HepG2 (cell line): ENCODE results near the gene EVI5. TPM values are rescaled to one million over a fixed set of nuclear protein-coding genes. Genes with fewer than 3 reads are reported as not detected.

Experiments
- AFF4 ChIP-seq: sonication (generic); formaldehyde crosslinking; IDR thresholded peaks from 2 replicates; pipeline ENCODE4 v1.4.0; 2020; ENCODE audit warnings: missing genetic modification reagents
- ARHGAP35 ChIP-seq: sonication (generic); formaldehyde crosslinking; IDR thresholded peaks from 2 replicates; pipeline ENCODE4 v1.9.0; 2022; ENCODE audit warnings: mild to moderate bottlenecking, inconsistent platforms, moderate library complexity, missing genetic modification reagents, borderline replicate concordance
- CHCHD3 ChIP-seq: sonication (generic); formaldehyde crosslinking; IDR thresholded peaks from 2 replicates; pipeline ENCODE4 v1.8.0; 2022; ENCODE audit warnings: mild to moderate bottlenecking, missing genetic modification reagents, moderate library complexity
- EED ChIP-seq: sonication (generic); formaldehyde crosslinking; IDR thresholded peaks from 2 replicates; pipeline ENCODE4 v1.5.0; 2020; ENCODE audit warnings: mild to moderate bottlenecking, missing genetic modification reagents
- EP300 ChIP-seq, 3 experiments: sonication (generic) in 1 of 3; formaldehyde crosslinking in 1 of 3; IDR thresholded peaks; 2 replicates each; pipeline versions ENCODE4 v1.5.1 to v1.6.1; 2011 to 2020; ENCODE audit warnings: low read depth in 2 of 3, low read length in 2 of 3, borderline replicate concordance in 1 of 3, improper control_type of control experiment in 1 of 3, mild to moderate bottlenecking in 1 of 3, missing genetic modification reagents in 1 of 3, moderate library complexity in 1 of 3
- FLYWCH1 ChIP-seq: sonication (generic); formaldehyde crosslinking; IDR thresholded peaks from 2 replicates; pipeline ENCODE4 v1.8.1; 2023; ENCODE audit warnings: mild to moderate bottlenecking, missing genetic modification reagents
- KAT8 ChIP-seq: IDR thresholded peaks from 2 replicates; pipeline ENCODE4 v1.6.1; 2016; ENCODE audit warnings: missing genetic modification reagents, missing compliant biosample characterization
- KLF13 ChIP-seq: sonication (generic); formaldehyde crosslinking; IDR thresholded peaks from 2 replicates; pipeline ENCODE4 v1.4.0; 2020; ENCODE audit warnings: mild to moderate bottlenecking, missing genetic modification reagents
- NBN ChIP-seq: fragments of 450-650 bp; conservative IDR thresholded peaks from 2 replicates; pipeline ENCODE4 v1.6.1; 2017
- NR2F1 ChIP-seq, 2 experiments: fragments of 450-650 bp in 1 of 2; formaldehyde crosslinking in 1 of 2; IDR thresholded peaks; 2 replicates each; pipeline versions ENCODE4 v1.5.0 to v1.6.1; 2016 to 2020; ENCODE audit warnings: mild to moderate bottlenecking in 1 of 2, missing compliant biosample characterization in 1 of 2, missing genetic modification reagents in 1 of 2, moderate library complexity in 1 of 2
- NRL ChIP-seq: sonication (generic); formaldehyde crosslinking; IDR thresholded peaks from 2 replicates; pipeline ENCODE4 v1.5.0; 2020; ENCODE audit warnings: missing genetic modification reagents, mild to moderate bottlenecking, moderate library complexity, borderline replicate concordance
- RFX1 ChIP-seq: fragments of 450-650 bp; IDR thresholded peaks from 2 replicates; pipeline ENCODE4 v1.6.1; 2017
- RXRA ChIP-seq: sonication (generic); formaldehyde crosslinking; IDR thresholded peaks from 2 replicates; pipeline ENCODE4 v1.5.1; 2020; ENCODE audit warnings: missing genetic modification reagents
- SMC3 ChIP-seq: IDR thresholded peaks from 2 replicates; pipeline ENCODE4 v1.6.1; 2011; ENCODE audit warnings: low read length, improper control_type of control experiment
- SP5 ChIP-seq: IDR thresholded peaks from 2 replicates; pipeline ENCODE4 v1.6.1; 2016; ENCODE audit warnings: low read depth, borderline replicate concordance
- ZBTB8A ChIP-seq: sonication (generic); formaldehyde crosslinking; IDR thresholded peaks from 2 replicates; pipeline ENCODE4 v1.4.0; 2020; ENCODE audit warnings: mild to moderate bottlenecking, low read depth, missing genetic modification reagents, borderline replicate concordance
- ZNF160 ChIP-seq: sonication (generic); formaldehyde crosslinking; IDR thresholded peaks from 2 replicates; pipeline ENCODE4 v1.8.0; 2022; ENCODE audit warnings: mild to moderate bottlenecking, inconsistent platforms, missing genetic modification reagents
- ZNF17 ChIP-seq: sonication (generic); formaldehyde crosslinking; IDR thresholded peaks from 2 replicates; pipeline ENCODE4 v1.5.0; 2020; ENCODE audit warnings: mild to moderate bottlenecking, missing genetic modification reagents
- ZNF276 ChIP-seq: sonication (generic); formaldehyde crosslinking; IDR thresholded peaks from 2 replicates; pipeline ENCODE4 v1.4.0; 2020; ENCODE audit warnings: mild to moderate bottlenecking, low read depth, missing genetic modification reagents
- ZNF34 ChIP-seq: sonication (generic); formaldehyde crosslinking; IDR thresholded peaks from 2 replicates; pipeline ENCODE4 v1.4.0; 2020; ENCODE audit warnings: mild to moderate bottlenecking, missing genetic modification reagents, borderline replicate concordance
- ZNF354B ChIP-seq: sonication (generic); formaldehyde crosslinking; IDR thresholded peaks from 2 replicates; pipeline ENCODE4 v1.8.0; 2022; ENCODE audit warnings: mild to moderate bottlenecking, missing genetic modification reagents
- ZNF543 ChIP-seq: sonication (generic); formaldehyde crosslinking; IDR thresholded peaks from 2 replicates; pipeline ENCODE4 v1.4.0; 2020; ENCODE audit warnings: mild to moderate bottlenecking, missing genetic modification reagents
- ZNF572 ChIP-seq: sonication (generic); formaldehyde crosslinking; IDR thresholded peaks from 2 replicates; pipeline ENCODE4 v1.5.1; 2020; ENCODE audit warnings: mild to moderate bottlenecking, missing genetic modification reagents
- ZNF709 ChIP-seq: sonication (generic); formaldehyde crosslinking; IDR thresholded peaks from 2 replicates; pipeline ENCODE4 v1.5.0; 2020; ENCODE audit warnings: mild to moderate bottlenecking, missing genetic modification reagents
- polyA plus RNA-seq, 8 experiments: library from polyadenylated mRNA; depleted of rRNA in 3 of 8; stranded (reverse) in 7 of 8; unstranded in 1 of 8; fragments of >200 nt; fragmentation: Illumina TruSeq in 4 of 8; extraction: Trizol in 4 of 8; gene quantifications; 2 replicates each; pipeline versions ENCODE4 v1.2.1 to v1.2.3, GENCODE V29; 2011 to 2016; ENCODE audit warnings: low read depth in 4 of 8, missing spikeins in 1 of 8, mixed read lengths in 1 of 8; ENCODE audit not compliant: insufficient read depth in 1 of 8
- total RNA-seq, 5 experiments: library from RNA; depleted of rRNA; stranded (reverse); fragments of >200 nt; fragmentation: Illumina TruSeq; extraction: Trizol; gene quantifications; 2 replicates each; pipeline ENCODE4 v1.2.3, GENCODE V29; 2016; ENCODE audit warnings: low read depth in 1 of 5
- TF ChIP-seq, protein P1 (sequence below): sonication (generic); formaldehyde crosslinking; IDR thresholded peaks from 2 replicates; pipeline ENCODE4 v1.4.0; 2020; ENCODE audit warnings: mild to moderate bottlenecking, missing genetic modification reagents

Gene EVI5
- total and polyA plus RNA-seq, 2 of the 13 experiments (the other 11 are each of a cell fraction or from before 2014, with no cell fraction given) = 4.0 to 12.6 TPM

GRCh38 chr1:92784639-92785500 lies at the start of gene EVI5 (continued):
- peak; percentile 99 for TF ChIP-seq NRL
- peak; percentile 97 for TF ChIP-seq ZBTB8A (CRISPR knock-in tag)
- TF ChIP-seq ZNF160 (CRISPR knock-in tag) = peak; percentile 92
- TF ChIP-seq ZNF34 (CRISPR knock-in tag) = no peak
- peak; percentile 98 for TF ChIP-seq ZNF276 (CRISPR knock-in tag)
- TF ChIP-seq NR2F1 (CRISPR knock-in tag; IDR thresholded peaks at IDR 0.05) = no peak
- peak; percentile 64; the same call in 1 of the 2 replicates for TF ChIP-seq SP5 (CRISPR knock-in tag)
- no peak; the same call in 1 of the 2 replicates for TF ChIP-seq RFX1
- TF ChIP-seq ZNF17 = peak; percentile 84; the same call in 1 of the 2 replicates
- TF ChIP-seq FLYWCH1 (CRISPR knock-in tag) = peak; percentile 98; the same call in 1 of the 2 replicates
- no peak for TF ChIP-seq ZNF354B (CRISPR knock-in tag)
- TF ChIP-seq CHCHD3 (CRISPR knock-in tag) = peak; percentile 93
- peak; percentile 93 for TF ChIP-seq EED
- TF ChIP-seq ARHGAP35 (CRISPR knock-in tag) = peak; percentile 88
- TF ChIP-seq SMC3 = no peak
- TF ChIP-seq AFF4 (CRISPR knock-in tag) = no peak
- TF ChIP-seq ZNF543 (CRISPR knock-in tag) = peak; percentile 95
- TF ChIP-seq RXRA (CRISPR knock-in tag) = peak; percentile 91
- peak; percentile 100 for TF ChIP-seq ZNF709
- TF ChIP-seq, protein P1, sequence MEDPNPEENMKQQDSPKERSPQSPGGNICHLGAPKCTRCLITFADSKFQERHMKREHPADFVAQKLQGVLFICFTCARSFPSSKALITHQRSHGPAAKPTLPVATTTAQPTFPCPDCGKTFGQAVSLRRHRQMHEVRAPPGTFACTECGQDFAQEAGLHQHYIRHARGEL = no peak
- peak; percentile 88 for TF ChIP-seq KAT8 (CRISPR knock-in tag)
- TF ChIP-seq EP300 (IDR thresholded peaks at IDR 0.05; ENCODE audit: low read depth in 2 of 2, low read length in 2 of 2) = no peak
- TF ChIP-seq EP300 (CRISPR knock-in tag; IDR thresholded peaks at IDR 0.05; ENCODE audit: borderline replicate concordance) = peak; percentile 65
- peak; percentile 94 for TF ChIP-seq KLF13 (CRISPR knock-in tag)
- peak; percentile 40; the same call in 1 of the 2 replicates for TF ChIP-seq ZNF572 (CRISPR knock-in tag)
- no peak for TF ChIP-seq NBN
